Embryonic facial prominence (tissue), 1 donor: ENCODE data around the gene ASPRV1.
"Not testable (repeated sequence)": the region's sequence is repeated elsewhere in the genome, so short reads cannot be mapped to it uniquely, and the experiment has no call there.

Source experiments
- DNase-seq: peaks from one replicate; pipeline ENCODE4 v3.0.0-alpha.2; 2016; ENCODE audit errors: extremely low spot score

ASPRV1 gene

GRCh38 chr2:69961496-69961895, at the start of gene ASPRV1:
Gene ASPRV1 (minus strand): TSS chr2:69961631. CDS start chr2:69961436, 195 bp downstream.
- no peak for DNase-seq

GRCh38 chr2:70010576-70011111, 49.2 kb upstream of the ASPRV1 start:
- DNase-seq = no peak

GRCh38 chr2:70009762-70010575, 48.5 kb upstream of the ASPRV1 start:
- DNase-seq = no peak

GRCh38 chr2:70008290-70008689, 46.9 kb upstream of the ASPRV1 start:
- DNase-seq = no peak

GRCh38 chr2:70007151-70007550, 45.7 kb upstream of the ASPRV1 start:
- no peak for DNase-seq

- no peak for DNase-seq
Measured at GRCh38 chr2:70006447-70006784, 45.0 kb upstream of the ASPRV1 start.

GRCh38 chr2:70005752-70006446, 44.5 kb upstream of the ASPRV1 start:
- DNase-seq = no peak

GRCh38 chr2:70005216-70005615, 43.8 kb upstream of the ASPRV1 start:
- no peak for DNase-seq

GRCh38 chr2:70003093-70003830, 41.8 kb upstream of the ASPRV1 start:
- DNase-seq = no peak

- no peak for DNase-seq
Measured at GRCh38 chr2:70002241-70002899, 40.9 kb upstream of the ASPRV1 start.

GRCh38 chr2:70000529-70000928, 39.1 kb upstream of the ASPRV1 start:
- not testable (repeated sequence) for DNase-seq

GRCh38 chr2:69998761-69999160, 37.3 kb upstream of the ASPRV1 start:
- no peak for DNase-seq

- DNase-seq = no peak
Measured at GRCh38 chr2:69997015-69997830, 35.8 kb upstream of the ASPRV1 start.

GRCh38 chr2:69995511-69995910, 34.1 kb upstream of the ASPRV1 start:
- no peak for DNase-seq

- DNase-seq = no peak
Measured at GRCh38 chr2:69994166-69994565, 32.7 kb upstream of the ASPRV1 start.

- DNase-seq = no peak
Measured at GRCh38 chr2:69993708-69994107, 32.3 kb upstream of the ASPRV1 start.

GRCh38 chr2:69993048-69993565, 31.7 kb upstream of the ASPRV1 start:
- DNase-seq = no peak

GRCh38 chr2:69992310-69993047, 31.0 kb upstream of the ASPRV1 start:
- DNase-seq = no peak

- DNase-seq = no peak
Measured at GRCh38 chr2:69989441-69990105, 28.1 kb upstream of the ASPRV1 start.
